HepG2 (cell line): Measurements from ENCODE around the gene VWA7. TPM values are rescaled to one million over a fixed set of nuclear protein-coding genes. Genes with fewer than 3 reads are reported as not detected.

Source experiments
- FOXP1 ChIP-seq, 2 experiments: fragments of 450-650 bp in 1 of 2; IDR thresholded peaks; 2 replicates each; pipeline ENCODE4 v1.6.1; 2017 to 2018; ENCODE audit warnings: antibody characterized with exemption in 1 of 2
- HIVEP1 ChIP-seq: sonication (generic); formaldehyde crosslinking; IDR thresholded peaks from 2 replicates; pipeline ENCODE4 v1.4.0; 2020; ENCODE audit warnings: mild to moderate bottlenecking, missing genetic modification reagents
- HMG20A ChIP-seq: IDR thresholded peaks from 2 replicates; pipeline ENCODE4 v1.6.1; 2016; ENCODE audit warnings: borderline replicate concordance
- KDM4B ChIP-seq: sonication (generic); formaldehyde crosslinking; IDR thresholded peaks from 2 replicates; pipeline ENCODE4 v1.4.0; 2020; ENCODE audit warnings: missing genetic modification reagents
- MIER2 ChIP-seq: IDR thresholded peaks from 2 replicates; pipeline ENCODE4 v1.6.1; 2016; ENCODE audit warnings: missing biosample characterization, missing genetic modification reagents
- NFYC ChIP-seq: IDR thresholded peaks from 2 replicates; pipeline ENCODE4 v1.6.1; 2016; ENCODE audit warnings: missing genetic modification reagents, missing compliant biosample characterization
- PLSCR1 ChIP-seq: sonication (generic); formaldehyde crosslinking; IDR thresholded peaks from 2 replicates; pipeline ENCODE4 v1.5.0; 2020; ENCODE audit warnings: missing genetic modification reagents, mild to moderate bottlenecking, borderline replicate concordance
- SKI ChIP-seq: fragments of 450-650 bp; IDR thresholded peaks from one replicate; pipeline ENCODE4 v1.6.1; 2018; ENCODE audit warnings: mild to moderate bottlenecking; ENCODE audit not compliant: partially characterized antibody
- TIGD3 ChIP-seq: sonication (generic); formaldehyde crosslinking; IDR thresholded peaks from 2 replicates; pipeline ENCODE4 v1.5.1; 2020; ENCODE audit warnings: mild to moderate bottlenecking, missing genetic modification reagents, borderline replicate concordance
- UBTF ChIP-seq: sonication (generic); formaldehyde crosslinking; IDR thresholded peaks from 2 replicates; pipeline ENCODE4 v1.4.0; 2020; ENCODE audit warnings: mild to moderate bottlenecking, missing genetic modification reagents
- ZBTB1 ChIP-seq: sonication (generic); formaldehyde crosslinking; IDR thresholded peaks from 2 replicates; pipeline ENCODE4 v1.4.0; 2020; ENCODE audit warnings: missing genetic modification reagents, borderline replicate concordance
- ZFP1 ChIP-seq: IDR thresholded peaks from 2 replicates; pipeline ENCODE4 v1.6.1; 2016
- ZIK1 ChIP-seq: sonication (generic); formaldehyde crosslinking; IDR thresholded peaks from 2 replicates; pipeline ENCODE4 v1.5.0; 2020; ENCODE audit warnings: mild to moderate bottlenecking, low read depth, missing genetic modification reagents, borderline replicate concordance
- ZNF121 ChIP-seq: sonication (generic); formaldehyde crosslinking; IDR thresholded peaks from 2 replicates; pipeline ENCODE4 v1.5.0; 2020; ENCODE audit warnings: mild to moderate bottlenecking, missing genetic modification reagents
- ZNF333 ChIP-seq: sonication (generic); formaldehyde crosslinking; IDR thresholded peaks from 2 replicates; pipeline ENCODE4 v1.4.0; 2020; ENCODE audit warnings: mild to moderate bottlenecking, missing genetic modification reagents, borderline replicate concordance
- ZNF660 ChIP-seq: sonication (generic); formaldehyde crosslinking; IDR thresholded peaks from 2 replicates; pipeline ENCODE4 v1.5.1; 2020; ENCODE audit warnings: mild to moderate bottlenecking, low read depth, missing genetic modification reagents, borderline replicate concordance
- polyA plus RNA-seq, 8 experiments: library from polyadenylated mRNA; depleted of rRNA in 3 of 8; stranded (reverse) in 7 of 8; unstranded in 1 of 8; fragments of >200 nt; fragmentation: Illumina TruSeq in 4 of 8; extraction: Trizol in 4 of 8; gene quantifications; 2 replicates each; pipeline versions ENCODE4 v1.2.1 to v1.2.3, GENCODE V29; 2011 to 2016; ENCODE audit warnings: low read depth in 4 of 8, missing spikeins in 1 of 8, mixed read lengths in 1 of 8; ENCODE audit not compliant: insufficient read depth in 1 of 8
- total RNA-seq, 5 experiments: library from RNA; depleted of rRNA; stranded (reverse); fragments of >200 nt; fragmentation: Illumina TruSeq; extraction: Trizol; gene quantifications; 2 replicates each; pipeline ENCODE4 v1.2.3, GENCODE V29; 2016; ENCODE audit warnings: low read depth in 1 of 5
- TF ChIP-seq, protein P1 (sequence below): sonication (generic); formaldehyde crosslinking; IDR thresholded peaks from 2 replicates; pipeline ENCODE4 v1.4.0; 2020; ENCODE audit warnings: missing genetic modification reagents
- TF ChIP-seq, protein P2 (sequence below): sonication (generic); formaldehyde crosslinking; conservative IDR thresholded peaks from 2 replicates; pipeline ENCODE4 v1.8.0; 2022; ENCODE audit warnings: low read depth, missing genetic modification reagents
- TF ChIP-seq, protein P3 (sequence below): IDR thresholded peaks from 2 replicates; pipeline ENCODE4 v1.6.1; 2016; ENCODE audit warnings: low read depth, borderline replicate concordance

Gene VWA7
- total and polyA plus RNA-seq, 2 of the 13 experiments (the other 11 are each of a cell fraction or from before 2014, with no cell fraction given), result 0.86 to 3.3 TPM

- TF ChIP-seq ZIK1 (CRISPR knock-in tag) (no peak), ZBTB1 (CRISPR knock-in tag) (no peak), FOXP1 (IDR thresholded peaks at IDR 0.05) (no peak), FOXP1 (CRISPR knock-in tag; IDR thresholded peaks at IDR 0.05) (peak; percentile 34; the same call in 1 of the 2 replicates), NFYC (CRISPR knock-in tag) (0 out of 2 replicates have a peak, but pooled peaks have one; percentile 32), UBTF (CRISPR knock-in tag) (peak; percentile 81), KDM4B (peak; percentile 85; the same call in 1 of the 2 replicates), ZNF333 (CRISPR knock-in tag) (no peak), HMG20A (CRISPR knock-in tag) (peak; percentile 53; the same call in 1 of the 2 replicates), MIER2 (peak; percentile 56; the same call in 1 of the 2 replicates), SKI (no peak), ZNF660 (CRISPR knock-in tag) (no peak), TIGD3 (CRISPR knock-in tag) (0 out of 2 replicates have a peak, but pooled peaks have one; percentile 52), HIVEP1 (CRISPR knock-in tag) (peak; percentile 98), ZFP1 (CRISPR knock-in tag) (peak; percentile 70; the same call in 1 of the 2 replicates), ZNF121 (peak; percentile 51; the same call in 1 of the 2 replicates), PLSCR1 (CRISPR knock-in tag) (no peak)
- TF ChIP-seq, protein P1, sequence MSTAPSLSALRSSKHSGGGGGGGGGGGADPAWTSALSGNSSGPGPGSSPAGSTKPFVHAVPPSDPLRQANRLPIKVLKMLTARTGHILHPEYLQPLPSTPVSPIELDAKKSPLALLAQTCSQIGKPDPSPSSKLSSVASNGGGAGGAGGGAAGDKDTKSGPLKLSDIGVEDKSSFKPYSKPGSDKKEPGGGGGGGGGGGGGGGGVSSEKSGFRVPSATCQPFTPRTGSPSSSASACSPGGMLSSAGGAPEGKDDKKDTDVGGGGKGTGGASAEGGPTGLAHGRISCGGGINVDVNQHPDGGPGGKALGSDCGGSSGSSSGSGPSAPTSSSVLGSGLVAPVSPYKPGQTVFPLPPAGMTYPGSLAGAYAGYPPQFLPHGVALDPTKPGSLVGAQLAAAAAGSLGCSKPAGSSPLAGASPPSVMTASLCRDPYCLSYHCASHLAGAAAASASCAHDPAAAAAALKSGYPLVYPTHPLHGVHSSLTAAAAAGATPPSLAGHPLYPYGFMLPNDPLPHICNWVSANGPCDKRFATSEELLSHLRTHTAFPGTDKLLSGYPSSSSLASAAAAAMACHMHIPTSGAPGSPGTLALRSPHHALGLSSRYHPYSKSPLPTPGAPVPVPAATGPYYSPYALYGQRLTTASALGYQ (CRISPR knock-in tag), result no peak
- TF ChIP-seq, protein P2, sequence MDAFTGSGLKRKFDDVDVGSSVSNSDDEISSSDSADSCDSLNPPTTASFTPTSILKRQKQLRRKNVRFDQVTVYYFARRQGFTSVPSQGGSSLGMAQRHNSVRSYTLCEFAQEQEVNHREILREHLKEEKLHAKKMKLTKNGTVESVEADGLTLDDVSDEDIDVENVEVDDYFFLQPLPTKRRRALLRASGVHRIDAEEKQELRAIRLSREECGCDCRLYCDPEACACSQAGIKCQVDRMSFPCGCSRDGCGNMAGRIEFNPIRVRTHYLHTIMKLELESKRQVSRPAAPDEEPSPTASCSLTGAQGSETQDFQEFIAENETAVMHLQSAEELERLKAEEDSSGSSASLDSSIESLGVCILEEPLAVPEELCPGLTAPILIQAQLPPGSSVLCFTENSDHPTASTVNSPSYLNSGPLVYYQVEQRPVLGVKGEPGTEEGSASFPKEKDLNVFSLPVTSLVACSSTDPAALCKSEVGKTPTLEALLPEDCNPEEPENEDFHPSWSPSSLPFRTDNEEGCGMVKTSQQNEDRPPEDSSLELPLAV (CRISPR knock-in tag), result no peak
- TF ChIP-seq, protein P3, sequence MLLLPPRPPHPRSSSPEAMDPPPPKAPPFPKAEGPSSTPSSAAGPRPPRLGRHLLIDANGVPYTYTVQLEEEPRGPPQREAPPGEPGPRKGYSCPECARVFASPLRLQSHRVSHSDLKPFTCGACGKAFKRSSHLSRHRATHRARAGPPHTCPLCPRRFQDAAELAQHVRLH (CRISPR knock-in tag), result peak; percentile 69; the same call in 1 of the 2 replicates
These were observed at the start of gene VWA7 (continued) for GRCh38 chr6:31776989-31777666.
